GM12878 (cell line): ENCODE data around the gene KCNE4. TPM values are rescaled to one million over a fixed set of nuclear protein-coding genes. Genes with fewer than 3 reads are reported as not detected.

Source experiments
- ATAC-seq: fragments of 200-7000 bp; cut with Tn5 transposase; 3 replicates; pipeline ENCODE4 v1.9.1; 2020; ENCODE audit warnings: mild to moderate bottlenecking, moderate library complexity
- BruUV-seq: library from RNA; stranded (reverse); fragments of 400-500 nt; replicated peaks from 2 replicates; lab custom pipeline; 2021; lab: Mats Ljungman, UMichigan
- CTCF ChIA-PET: fragments of 300-600 bp; sonication (Branson Sonifier 250); formaldehyde crosslinking; extraction: SDS; loops from one replicate; lab custom pipeline; 2021; ENCODE audit warnings: inconsistent platforms; lab: Yijun Ruan, JAX
- POLR2A ChIA-PET: fragments of 350-600 bp; formaldehyde crosslinking; extraction: SDS; loops from one replicate; lab custom pipeline; 2021; ENCODE audit warnings: inconsistent platforms; lab: Charles Lee
- RAD21 ChIA-PET: fragments of 300-600 bp; sonication (Branson Sonifier 250); formaldehyde crosslinking; loops from one replicate; lab custom pipeline; 2023; ENCODE audit warnings: antibody characterized with exemption; ENCODE audit not compliant: unreplicated experiment; lab: Charles Lee
- SMC1A ChIA-PET: fragments of 300-600 bp; sonication (Branson Sonifier 250); formaldehyde crosslinking; loops from one replicate; lab custom pipeline; 2023; ENCODE audit not compliant: unreplicated experiment, uncharacterized antibody; lab: Charles Lee
- DNase-seq: peaks from one replicate; pipeline ENCODE4 v3.0.0-alpha.2; 2011; ENCODE audit warnings: low read depth, low spot score
- FAIRE-seq: peaks from 3 replicates; lab custom pipeline; 2011; peaks lifted over from hg19 to GRCh38; lab: Jason Lieb, UNC
- H2AFZ ChIP-seq: 2 replicates; pipeline ENCODE4 v1.6.0; 2011; ENCODE audit warnings: low read depth, low read length, control low read depth; ENCODE audit not compliant: control insufficient read depth
- H3K27ac ChIP-seq: 2 replicates; pipeline ENCODE4 v1.5.1; 2011; ENCODE audit warnings: control low read depth; ENCODE audit not compliant: control insufficient read depth, insufficient read depth
- H3K27me3 ChIP-seq, 2 experiments: replicated peaks in 1 of 2; 2 replicates each; pipeline versions ENCODE4 v1.6.0 to v1.6.1; 2011; ENCODE audit warnings: low read length in 1 of 2; ENCODE audit not compliant: control insufficient read depth in 2 of 2, insufficient read depth in 2 of 2
- H3K36me3 ChIP-seq, 2 experiments: 2 replicates each; pipeline ENCODE4 v1.5.1; 2011; ENCODE audit warnings: low read length in 1 of 2; ENCODE audit not compliant: control insufficient read depth in 2 of 2, insufficient read depth in 2 of 2
- H3K4me1 ChIP-seq: 2 replicates; pipeline ENCODE4 v1.6.1; 2011; ENCODE audit warnings: mild to moderate bottlenecking, low read length, moderate library complexity, mixed read lengths; ENCODE audit not compliant: control insufficient read depth, insufficient read depth
- H3K4me2 ChIP-seq: 2 replicates; pipeline ENCODE4 v1.6.0; 2011; ENCODE audit warnings: control low read depth; ENCODE audit not compliant: control insufficient read depth, insufficient read depth
- H3K4me3 ChIP-seq: fragments of 200-600 bp; sonication (generic); 2 replicates; pipeline ENCODE4 v1.5.1; 2016
- H3K79me2 ChIP-seq: 2 replicates; pipeline ENCODE4 v1.6.0; 2011; ENCODE audit warnings: low read length; ENCODE audit not compliant: control insufficient read depth, insufficient read depth
- H3K9ac ChIP-seq: 2 replicates; pipeline ENCODE4 v1.8.0; 2011; ENCODE audit warnings: low read length, control low read depth, mixed read lengths; ENCODE audit not compliant: control insufficient read depth, insufficient read depth
- H3K9me3 ChIP-seq: replicated peaks from 3 replicates; pipeline ENCODE4 v1.5.1; 2011; ENCODE audit warnings: mild to moderate bottlenecking, low read length; ENCODE audit not compliant: control insufficient read depth, insufficient read depth
- H4K20me1 ChIP-seq: 2 replicates; pipeline ENCODE4 v1.6.0; 2011; ENCODE audit not compliant: control insufficient read depth, insufficient read depth
- ASH2L ChIP-seq: fragments of 300-600, 200-600 bp; sonication (generic); IDR thresholded peaks from 2 replicates; pipeline ENCODE4 v1.6.1; 2017; ENCODE audit warnings: low read depth, mild to moderate bottlenecking, borderline replicate concordance
- BACH1 ChIP-seq: fragments of 450-650 bp; IDR thresholded peaks from 2 replicates; pipeline ENCODE4 v1.6.1; 2017; ENCODE audit warnings: mild to moderate bottlenecking, borderline replicate concordance
- DPF2 ChIP-seq: fragments of 450-650 bp; IDR thresholded peaks from 2 replicates; pipeline ENCODE4 v1.6.1; 2017; ENCODE audit warnings: mild to moderate bottlenecking
- ELK1 ChIP-seq: IDR thresholded peaks from 2 replicates; pipeline ENCODE4 v1.6.1; 2012; ENCODE audit warnings: low read depth, low read length, improper control_type of control experiment
- RUNX3 ChIP-seq: IDR thresholded peaks from 2 replicates; pipeline ENCODE4 v1.6.1; 2012; ENCODE audit warnings: low read length, inconsistent platforms
- SMAD5 ChIP-seq: IDR thresholded peaks from 2 replicates; pipeline ENCODE4 v1.6.1; 2016; ENCODE audit warnings: antibody characterized with exemption, low read depth
- SMARCA5 ChIP-seq: fragments of 450-650 bp; IDR thresholded peaks from 2 replicates; pipeline ENCODE4 v1.6.1; 2017; ENCODE audit warnings: mild to moderate bottlenecking
- SMC3 ChIP-seq: IDR thresholded peaks from 2 replicates; pipeline ENCODE4 v1.6.1; 2011; ENCODE audit warnings: low read length, improper control_type of control experiment, borderline replicate concordance
- SPI1 ChIP-seq: IDR thresholded peaks from 2 replicates; pipeline ENCODE4 v1.6.1; 2011; ENCODE audit warnings: low read depth, mild to moderate bottlenecking, low read length, moderate library complexity, borderline replicate concordance; ENCODE audit not compliant: insufficient read depth
- SREBF2 ChIP-seq: IDR thresholded peaks from 2 replicates; pipeline ENCODE4 v1.6.1; 2012; ENCODE audit warnings: mild to moderate bottlenecking, low read length
- SUPT20H ChIP-seq: IDR thresholded peaks from 2 replicates; pipeline ENCODE4 v1.6.1; 2011; ENCODE audit warnings: low read depth, mild to moderate bottlenecking, low read length, moderate library complexity, borderline replicate concordance; ENCODE audit not compliant: control insufficient read depth
- SUZ12 ChIP-seq: fragments of 200-600 bp; sonication (generic); IDR thresholded peaks from one replicate; pipeline ENCODE4 v1.6.1; 2018; ENCODE audit warnings: antibody characterized with exemption, mild to moderate bottlenecking; ENCODE audit not compliant: unreplicated experiment
- YBX1 ChIP-seq: fragments of 450-650 bp; IDR thresholded peaks from 2 replicates; pipeline ENCODE4 v1.6.1; 2016; ENCODE audit warnings: antibody characterized with exemption
- YY1 ChIP-seq: IDR thresholded peaks from 2 replicates; pipeline ENCODE4 v1.6.1; 2011; ENCODE audit warnings: low read depth, mild to moderate bottlenecking, low read length
- ZBED1 ChIP-seq: IDR thresholded peaks from 2 replicates; pipeline ENCODE4 v1.6.1; 2016; ENCODE audit warnings: borderline replicate concordance
- ZNF622 ChIP-seq: fragments of 450-650 bp; IDR thresholded peaks from 2 replicates; pipeline ENCODE4 v1.6.1; 2017; ENCODE audit warnings: mild to moderate bottlenecking, inconsistent platforms
- WGBS: methylation state at CpG from one replicate; pipeline ENCODE4 v1.1.6; 2016; ENCODE audit warnings: low lambda C conversion rate; ENCODE audit not compliant: insufficient replicate concordance, insufficient coverage; ENCODE audit errors: missing lambda C conversion rate; 5-methylcytosine and 5-hydroxymethylcytosine counted together
- in situ Hi-C: fragments of 300-500 bp; cut with MboI; formaldehyde crosslinking; loops from 9 replicates; pipeline ENCODE4 v1.14.3; 2018; ENCODE audit warnings: mixed read lengths
- intact Hi-C: fragments of 100-400 bp; cut with micrococcal nuclease; formaldehyde crosslinking; loops from one replicate; pipeline ENCODE4 v1.14.2; 2022; ENCODE audit not compliant: unreplicated experiment
- polyA plus RNA-seq, 11 experiments: library from polyadenylated mRNA; depleted of rRNA in 4 of 11; unstranded in 6 of 11; stranded (reverse) in 5 of 11; fragments of >200 nt; fragmentation: Nextera tagmentation in 4 of 11; fragmentation: Illumina TruSeq in 1 of 11; extraction: Ambion mirVana in 4 of 11; extraction: Trizol in 1 of 11; gene quantifications; 1 replicate in 1 of 11; 2 replicates in 10 of 11; pipeline versions ENCODE4 v1.2.1 to v1.2.3, GENCODE V29; 2011 to 2016; ENCODE audit warnings: inconsistent platforms in 2 of 11, missing spikeins in 2 of 11, low read depth in 1 of 11
- total RNA-seq, 4 experiments: library from RNA; depleted of rRNA in 3 of 4; stranded (reverse); fragments of >200 nt in 3 of 4; fragmentation: Illumina TruSeq in 1 of 4; extraction: Trizol in 1 of 4; gene quantifications; 2 replicates each; pipeline versions ENCODE4 v1.2.1 to v1.2.3, GENCODE V29; 2013 to 2021
- TF ChIP-seq, protein P1 (sequence below): IDR thresholded peaks from 2 replicates; pipeline ENCODE4 v1.6.1; 2012; ENCODE audit warnings: low read length, inconsistent platforms

Gene KCNE4
- total and polyA plus RNA-seq, 10 of the 15 experiments (the other 5 are each of a cell fraction or from before 2014, with no cell fraction given): 0.30 TPM; not detected in 9

DNA sequence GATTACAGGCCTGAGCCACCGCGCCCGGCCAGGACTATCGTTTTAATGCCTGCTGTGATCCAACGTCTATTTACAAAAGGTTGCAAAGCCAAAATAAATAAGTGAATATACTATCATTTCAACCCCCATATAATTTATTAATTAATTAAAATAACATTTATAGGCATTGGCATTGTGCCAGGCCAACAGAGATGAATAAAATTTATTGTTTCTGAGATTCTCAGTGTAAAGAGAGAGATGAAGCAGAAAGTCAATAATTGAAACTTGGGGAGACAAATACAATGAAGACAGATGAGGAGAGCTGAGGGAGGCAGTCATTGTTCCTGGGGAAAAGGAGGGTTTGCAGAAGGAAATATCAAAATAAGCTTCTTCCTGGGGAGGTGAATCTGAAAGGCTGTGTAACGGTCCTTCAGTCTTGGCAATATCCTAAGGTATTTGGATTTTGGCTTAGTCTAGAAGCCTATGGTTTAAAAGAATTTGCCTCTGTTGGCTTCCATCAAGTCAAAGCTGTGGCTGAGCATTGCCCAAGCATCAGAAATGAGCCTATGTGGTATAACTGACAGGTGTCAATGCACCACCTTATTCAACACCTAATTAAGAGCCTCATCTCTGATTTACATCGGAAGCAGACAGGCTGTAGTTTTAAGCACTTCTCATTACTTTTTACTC is 31.5 kb downstream of the KCNE4 start (continued):
- TF ChIP-seq ZBED1: no peak
- no peak for TF ChIP-seq ELK1
- TF ChIP-seq SUZ12: no peak
- no peak for TF ChIP-seq YY1
- TF ChIP-seq, protein P1, sequence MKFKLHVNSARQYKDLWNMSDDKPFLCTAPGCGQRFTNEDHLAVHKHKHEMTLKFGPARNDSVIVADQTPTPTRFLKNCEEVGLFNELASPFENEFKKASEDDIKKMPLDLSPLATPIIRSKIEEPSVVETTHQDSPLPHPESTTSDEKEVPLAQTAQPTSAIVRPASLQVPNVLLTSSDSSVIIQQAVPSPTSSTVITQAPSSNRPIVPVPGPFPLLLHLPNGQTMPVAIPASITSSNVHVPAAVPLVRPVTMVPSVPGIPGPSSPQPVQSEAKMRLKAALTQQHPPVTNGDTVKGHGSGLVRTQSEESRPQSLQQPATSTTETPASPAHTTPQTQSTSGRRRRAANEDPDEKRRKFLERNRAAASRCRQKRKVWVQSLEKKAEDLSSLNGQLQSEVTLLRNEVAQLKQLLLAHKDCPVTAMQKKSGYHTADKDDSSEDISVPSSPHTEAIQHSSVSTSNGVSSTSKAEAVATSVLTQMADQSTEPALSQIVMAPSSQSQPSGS: no peak

- Histone ChIP-seq H3K4me3 (no peak overlapping the region), H3K4me1 (no peaks in the 10 kb centered on the region), H2AFZ (no peak overlapping the region), H3K27ac (no peak overlapping the region), H3K27me3 (no peaks in the 10 kb centered on the region), H3K36me3 (no peaks in the 10 kb centered on the region), H4K20me1 (no peaks in the 10 kb centered on the region), H3K9me3 (no peaks in the 10 kb centered on the region), H3K9ac (no peak overlapping the region), H3K4me2 (no peak overlapping the region), H3K79me2 (no peaks in the 10 kb centered on the region)
- ChIA-PET SMC1A (interaction anchor here (1.0 kb wide), 1 partner anchor 23 kb away, joined by 3 read pairs; no protein-coding TSS in a partner anchor), RAD21 (no interaction called here), CTCF (interaction anchor here (0.7 kb wide), 1 partner anchor 28 kb away, joined by 3 read pairs; no protein-coding TSS in a partner anchor), POLR2A (no interaction called here)
- FAIRE-seq (no peak), DNase-seq (no peak), ATAC-seq (no peak)
- in situ Hi-C loops: no loop called here
- TF ChIP-seq ASH2L (no peak), RUNX3 (no peak), SMC3 (no peak), ZNF622 (no peak), YBX1 (no peak), SREBF2 (no peak), DPF2 (no peak), SMARCA5 (no peak), SMAD5 (no peak), SPI1 (no peak), SUPT20H (no peak), BACH1 (no peak)
- intact Hi-C loops: no loop called here
- no TSS peak for BruUV-seq
- 0% methylated on average over 2 of the region's 2 CpGs for WGBS
Measured at GRCh38 chr2:223084873-223085272, 32.9 kb downstream of the KCNE4 start.
